HepG2 (cell line): Measurements from ENCODE around the gene GGA1. TPM values are rescaled to one million over a fixed set of nuclear protein-coding genes. Genes with fewer than 3 reads are reported as not detected.

Source experiments
- ATAC-seq: fragments of 200-7000 bp; cut with Tn5 transposase; 3 replicates; pipeline ENCODE4 v1.9.1; 2020; ENCODE audit warnings: mild to moderate bottlenecking, moderate library complexity
- BruUV-seq: library from RNA; stranded (reverse); fragments of 400-500 nt; replicated peaks from 2 replicates; lab custom pipeline; 2021; lab: Mats Ljungman, UMichigan
- CTCF ChIA-PET: fragments of 300-600 bp; formaldehyde crosslinking; extraction: SDS; loops from one replicate; lab custom pipeline; 2021; ENCODE audit warnings: low total read pairs, inconsistent platforms, low intra/inter-chr PET ratio; lab: Yijun Ruan, JAX
- POLR2A ChIA-PET: fragments of 350-600 bp; sonication (Branson Sonifier 250); formaldehyde crosslinking; loops from one replicate; lab custom pipeline; 2020; ENCODE audit warnings: antibody characterized with exemption, inconsistent platforms; lab: Yijun Ruan, JAX
- DNase-seq: peaks from one replicate; pipeline ENCODE4 v3.0.0-alpha.2; 2015; ENCODE audit warnings: low spot score
- FAIRE-seq: peaks from 3 replicates; lab custom pipeline; 2011; peaks lifted over from hg19 to GRCh38; lab: Jason Lieb, UNC
- H2AFZ ChIP-seq: one replicate; pipeline ENCODE4 v1.6.1; 2011; ENCODE audit warnings: low read length, inconsistent platforms
- H3K27ac ChIP-seq: fragments of 300-600 bp; 3 replicates; pipeline ENCODE4 v1.8.0; 2011; ENCODE audit warnings: mixed run types, mild to moderate bottlenecking, mixed read lengths, low read length, inconsistent platforms; ENCODE audit not compliant: insufficient read depth; ENCODE audit errors: extremely low read length
- H3K27me3 ChIP-seq, 2 experiments: fragments of 200-600 bp in 1 of 2; 2 replicates in 1 of 2; 3 replicates in 1 of 2; pipeline versions ENCODE4 v1.6.0 to v1.8.0; 2011; ENCODE audit warnings: low read length in 2 of 2, mild to moderate bottlenecking in 2 of 2, moderate library complexity in 2 of 2, inconsistent platforms in 1 of 2; ENCODE audit not compliant: insufficient read depth in 2 of 2, control insufficient read depth in 1 of 2
- H3K36me3 ChIP-seq, 2 experiments: fragments of 200-600 bp in 1 of 2; replicated peaks in 1 of 2; 2 replicates in 1 of 2; 3 replicates in 1 of 2; pipeline versions ENCODE4 v1.5.1 to v1.8.0; 2011; ENCODE audit warnings: low read length in 2 of 2, inconsistent platforms in 1 of 2; ENCODE audit not compliant: insufficient read depth in 2 of 2, control insufficient read depth in 1 of 2
- H3K4me1 ChIP-seq: 2 replicates; pipeline ENCODE4 v1.5.1; 2012; ENCODE audit warnings: low read length, inconsistent platforms; ENCODE audit not compliant: insufficient read depth
- H3K4me2 ChIP-seq: 2 replicates; pipeline ENCODE4 v1.6.0; 2011; ENCODE audit warnings: low read depth, low read length, inconsistent platforms
- H3K4me3 ChIP-seq, 3 experiments: fragments of 200-600 bp in 1 of 3; sonication (generic), shearing (Covaris generic) in 1 of 3; replicated peaks in 1 of 3; 2 replicates each; pipeline ENCODE4 v1.5.1; 2011 to 2016; ENCODE audit warnings: low read length in 3 of 3, inconsistent platforms in 2 of 3, low read depth in 2 of 3, mild to moderate bottlenecking in 2 of 3, control low read depth in 1 of 3, mixed read lengths in 1 of 3; ENCODE audit not compliant: insufficient read depth in 1 of 3
- H3K79me2 ChIP-seq: one replicate; pipeline ENCODE4 v1.6.1; 2011; ENCODE audit warnings: low read length, inconsistent platforms; ENCODE audit not compliant: insufficient read depth
- H3K9ac ChIP-seq: 2 replicates; pipeline ENCODE4 v1.6.0; 2011; ENCODE audit warnings: mild to moderate bottlenecking, low read depth, low read length, inconsistent platforms; ENCODE audit not compliant: insufficient read depth
- H3K9me3 ChIP-seq: 2 replicates; pipeline ENCODE4 v1.5.1; 2012; ENCODE audit warnings: mild to moderate bottlenecking, low read length
- H4K20me1 ChIP-seq: 2 replicates; pipeline ENCODE4 v1.6.0; 2011; ENCODE audit warnings: inconsistent platforms, mild to moderate bottlenecking, low read length, moderate library complexity; ENCODE audit not compliant: insufficient read depth
- FOXM1 ChIP-seq: sonication (generic); formaldehyde crosslinking; IDR thresholded peaks from 2 replicates; pipeline ENCODE4 v1.5.0; 2020; ENCODE audit warnings: missing genetic modification reagents
- GMEB1 ChIP-seq: sonication (generic); formaldehyde crosslinking; IDR thresholded peaks from 2 replicates; pipeline ENCODE4 v1.5.1; 2020; ENCODE audit warnings: missing genetic modification reagents, mild to moderate bottlenecking, borderline replicate concordance
- HNF1B ChIP-seq: sonication (generic); formaldehyde crosslinking; IDR thresholded peaks from 2 replicates; pipeline ENCODE4 v1.5.1; 2020; ENCODE audit warnings: mild to moderate bottlenecking, moderate library complexity, missing genetic modification reagents
- HNRNPL ChIP-seq: fragments of 200-400 bp; formaldehyde crosslinking; IDR thresholded peaks from 2 replicates; pipeline ENCODE4 v1.6.1; 2017; ENCODE audit warnings: mild to moderate bottlenecking, low read depth, low read length
- MAFK ChIP-seq, 2 experiments: IDR thresholded peaks in 1 of 2; conservative IDR thresholded peaks in 1 of 2; 2 replicates each; pipeline ENCODE4 v1.6.1; 2011; ENCODE audit warnings: improper control_type of control experiment in 2 of 2, low read length in 2 of 2
- NONO ChIP-seq, 2 experiments: fragments of 450-650 bp in 1 of 2; sonication (generic) in 1 of 2; formaldehyde crosslinking in 1 of 2; IDR thresholded peaks in 1 of 2; conservative IDR thresholded peaks in 1 of 2; 2 replicates each; pipeline versions ENCODE4 v1.6.1 to v1.8.0; 2017 to 2022; ENCODE audit warnings: mild to moderate bottlenecking in 1 of 2, missing genetic modification reagents in 1 of 2, moderate library complexity in 1 of 2
- NR1H2 ChIP-seq: sonication (generic); formaldehyde crosslinking; IDR thresholded peaks from 2 replicates; pipeline ENCODE4 v1.8.1; 2022; ENCODE audit warnings: low read depth, missing genetic modification reagents, borderline replicate concordance
- YEATS4 ChIP-seq: sonication (generic); formaldehyde crosslinking; IDR thresholded peaks from 2 replicates; pipeline ENCODE4 v1.4.0; 2020; ENCODE audit warnings: missing genetic modification reagents, borderline replicate concordance
- ZBTB7B ChIP-seq: sonication (generic); formaldehyde crosslinking; IDR thresholded peaks from 2 replicates; pipeline ENCODE4 v1.4.0; 2020; ENCODE audit warnings: missing genetic modification reagents
- ZNF3 ChIP-seq: IDR thresholded peaks from 2 replicates; pipeline ENCODE4 v1.7.0; 2017; ENCODE audit warnings: inconsistent platforms
- ZNF383 ChIP-seq: sonication (generic); formaldehyde crosslinking; IDR thresholded peaks from 2 replicates; pipeline ENCODE4 v1.4.0; 2020; ENCODE audit warnings: missing genetic modification reagents, mild to moderate bottlenecking, borderline replicate concordance
- ZNF501 ChIP-seq: sonication (generic); formaldehyde crosslinking; IDR thresholded peaks from 2 replicates; pipeline ENCODE4 v1.5.1; 2020; ENCODE audit warnings: mild to moderate bottlenecking, moderate library complexity, missing genetic modification reagents
- WGBS: methylation state at CpG from one replicate; pipeline ENCODE4 v1.1.6; 2017; ENCODE audit warnings: low lambda C conversion rate; 5-methylcytosine and 5-hydroxymethylcytosine counted together
- in situ Hi-C: cut with HindIII; loops from 2 replicates; pipeline ENCODE4 v1.10.0; 2017; ENCODE audit warnings: low pct_unique_long_range_greater_than_20kb; ENCODE audit not compliant: extremely low pct_ligation_motif_present
- intact Hi-C: fragments of 100-400 bp; cut with micrococcal nuclease; formaldehyde crosslinking; loops from one replicate; pipeline ENCODE4 v1.10.0; 2022; ENCODE audit not compliant: unreplicated experiment
- polyA plus RNA-seq, 8 experiments: library from polyadenylated mRNA; depleted of rRNA in 3 of 8; stranded (reverse) in 7 of 8; unstranded in 1 of 8; fragments of >200 nt; fragmentation: Illumina TruSeq in 4 of 8; extraction: Trizol in 4 of 8; gene quantifications; 2 replicates each; pipeline versions ENCODE4 v1.2.1 to v1.2.3, GENCODE V29; 2011 to 2016; ENCODE audit warnings: low read depth in 4 of 8, missing spikeins in 1 of 8, mixed read lengths in 1 of 8; ENCODE audit not compliant: insufficient read depth in 1 of 8
- total RNA-seq, 5 experiments: library from RNA; depleted of rRNA; stranded (reverse); fragments of >200 nt; fragmentation: Illumina TruSeq; extraction: Trizol; gene quantifications; 2 replicates each; pipeline ENCODE4 v1.2.3, GENCODE V29; 2016; ENCODE audit warnings: low read depth in 1 of 5
- TF ChIP-seq, protein P1 (sequence below): sonication (generic); formaldehyde crosslinking; IDR thresholded peaks from 2 replicates; pipeline ENCODE4 v1.4.0; 2020; ENCODE audit warnings: missing genetic modification reagents; ENCODE audit errors: not compliant biosample characterization
- TF ChIP-seq, protein P2 (sequence below): sonication (generic); formaldehyde crosslinking; IDR thresholded peaks from 2 replicates; pipeline ENCODE4 v1.4.0; 2020; ENCODE audit warnings: mild to moderate bottlenecking, missing genetic modification reagents
- TF ChIP-seq, protein P3 (sequence below): fragments of 450-650 bp; IDR thresholded peaks from 2 replicates; pipeline ENCODE4 v1.6.1; 2017
- TF ChIP-seq, protein P4 (sequence below): sonication (generic); formaldehyde crosslinking; IDR thresholded peaks from 2 replicates; pipeline ENCODE4 v1.8.1; 2022; ENCODE audit warnings: mild to moderate bottlenecking, missing genetic modification reagents

The GGA1 gene
- total and polyA plus RNA-seq, 2 of the 13 experiments (the other 11 are each of a cell fraction or from before 2014, with no cell fraction given), result 29.1 to 87.2 TPM

DNA sequence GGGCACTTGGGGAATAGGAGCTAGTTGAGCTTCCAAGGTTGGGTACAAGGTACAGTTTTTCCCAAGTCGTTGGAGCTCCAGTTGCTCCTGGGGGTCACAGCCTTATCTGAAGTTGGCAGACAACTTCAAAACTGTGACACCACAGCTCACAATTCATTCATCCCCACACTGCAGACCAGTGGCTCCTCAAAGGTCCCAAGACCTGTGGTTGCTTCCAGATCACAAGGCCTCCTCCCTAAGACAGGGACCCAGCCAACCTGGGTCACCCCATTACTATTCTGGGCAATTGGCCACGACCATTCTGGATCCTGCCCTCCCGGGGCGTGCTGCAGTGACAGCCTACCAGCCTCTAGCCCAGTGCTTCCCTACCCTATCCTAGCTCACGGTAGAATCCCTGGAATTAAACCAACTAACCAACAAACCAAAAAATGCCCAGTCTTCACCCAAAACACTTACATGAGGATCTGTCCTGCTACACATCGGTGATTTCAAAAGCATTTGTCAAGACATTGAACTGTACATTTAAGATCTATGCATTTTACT, 49.0 kb downstream of the GGA1 start:
- peak overlapping the region; percentile 80 for H3K27ac ChIP-seq
- intact Hi-C loops (loop anchor here (10.0 kb wide), 1 partner anchor 147 kb away; the partner anchor contains the start of gene GCAT), in situ Hi-C loops (no loop called here)
- WGBS, result 0% methylated on average over 6 of the region's 6 CpGs
- peak overlapping the region; percentile 33 for H2AFZ ChIP-seq
- H3K4me2 ChIP-seq, result peak overlapping the region; percentile 98
- DNase-seq (no peak), FAIRE-seq (no peak), ATAC-seq (peak; percentile 61)
- CTCF ChIA-PET, result no interaction called here
- peaks cover 32% of the 10 kb centered on the region for H4K20me1 ChIP-seq
- H3K4me3 ChIP-seq, result peak overlapping the region; percentile 63 to 97 (median 71)
- peaks cover 40% of the 10 kb centered on the region for H3K79me2 ChIP-seq
- H3K36me3 ChIP-seq, result peaks cover 1 to 3% of the 10 kb centered on the region in 2 experiments; a peak in 2 of 5 replicates
- H3K9ac ChIP-seq, result peak overlapping the region; percentile 82
- BruUV-seq, result TSS peak; percentile 87
- H3K27me3 ChIP-seq, result no peaks in the 10 kb centered on the region; a peak in 1 of 5 replicates
- no peaks in the 10 kb centered on the region for H3K9me3 ChIP-seq
- POLR2A ChIA-PET, result interaction anchor here (0.6 to 11.2 kb wide), 35 partner anchors 9 to 190 kb away, joined by 3 to 242 read pairs (median 5); partner anchors contain the start of genes ANKRD54, GCAT, GGA1 and LGALS1
- H3K4me1 ChIP-seq, result peaks cover 46% of the 10 kb centered on the region
- no peak for TF ChIP-seq NONO (IDR thresholded peaks at IDR 0.05)
- TF ChIP-seq NONO (CRISPR knock-in tag; conservative IDR thresholded peaks at IDR 0.05), result 0 out of 2 replicates have a peak, but pooled peaks have one; percentile 32
- 0 out of 2 replicates have a peak, but pooled peaks have one; percentile 16 for TF ChIP-seq HNF1B (CRISPR knock-in tag)
- TF ChIP-seq ZNF383 (CRISPR knock-in tag), result no peak
- TF ChIP-seq ZBTB7B (CRISPR knock-in tag), result no peak
- no peak for TF ChIP-seq ZNF3
- TF ChIP-seq HNRNPL, result no peak
- no peak for TF ChIP-seq FOXM1 (CRISPR knock-in tag)
- no peak for TF ChIP-seq ZNF501 (CRISPR knock-in tag)
- TF ChIP-seq, protein P1, sequence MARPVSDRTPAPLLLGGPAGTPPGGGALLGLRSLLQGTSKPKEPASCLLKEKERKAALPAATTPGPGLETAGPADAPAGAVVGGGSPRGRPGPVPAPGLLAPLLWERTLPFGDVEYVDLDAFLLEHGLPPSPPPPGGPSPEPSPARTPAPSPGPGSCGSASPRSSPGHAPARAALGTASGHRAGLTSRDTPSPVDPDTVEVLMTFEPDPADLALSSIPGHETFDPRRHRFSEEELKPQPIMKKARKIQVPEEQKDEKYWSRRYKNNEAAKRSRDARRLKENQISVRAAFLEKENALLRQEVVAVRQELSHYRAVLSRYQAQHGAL, result no peak
- TF ChIP-seq, protein P2, sequence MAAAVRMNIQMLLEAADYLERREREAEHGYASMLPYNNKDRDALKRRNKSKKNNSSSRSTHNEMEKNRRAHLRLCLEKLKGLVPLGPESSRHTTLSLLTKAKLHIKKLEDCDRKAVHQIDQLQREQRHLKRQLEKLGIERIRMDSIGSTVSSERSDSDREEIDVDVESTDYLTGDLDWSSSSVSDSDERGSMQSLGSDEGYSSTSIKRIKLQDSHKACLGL (CRISPR knock-in tag), result no peak
- TF ChIP-seq NR1H2 (CRISPR knock-in tag), result no peak
- no peak for TF ChIP-seq MAFK (conservative IDR thresholded peaks at IDR 0.05 in 1 of 2, IDR thresholded peaks at IDR 0.05 in 1 of 2; ENCODE audit: low read length in 2 of 2)
- TF ChIP-seq, protein P3, sequence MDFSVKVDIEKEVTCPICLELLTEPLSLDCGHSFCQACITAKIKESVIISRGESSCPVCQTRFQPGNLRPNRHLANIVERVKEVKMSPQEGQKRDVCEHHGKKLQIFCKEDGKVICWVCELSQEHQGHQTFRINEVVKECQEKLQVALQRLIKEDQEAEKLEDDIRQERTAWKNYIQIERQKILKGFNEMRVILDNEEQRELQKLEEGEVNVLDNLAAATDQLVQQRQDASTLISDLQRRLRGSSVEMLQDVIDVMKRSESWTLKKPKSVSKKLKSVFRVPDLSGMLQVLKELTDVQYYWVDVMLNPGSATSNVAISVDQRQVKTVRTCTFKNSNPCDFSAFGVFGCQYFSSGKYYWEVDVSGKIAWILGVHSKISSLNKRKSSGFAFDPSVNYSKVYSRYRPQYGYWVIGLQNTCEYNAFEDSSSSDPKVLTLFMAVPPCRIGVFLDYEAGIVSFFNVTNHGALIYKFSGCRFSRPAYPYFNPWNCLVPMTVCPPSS, result no peak
- no peak; the same call in 1 of the 2 replicates for TF ChIP-seq YEATS4 (CRISPR knock-in tag)
- TF ChIP-seq, protein P4, sequence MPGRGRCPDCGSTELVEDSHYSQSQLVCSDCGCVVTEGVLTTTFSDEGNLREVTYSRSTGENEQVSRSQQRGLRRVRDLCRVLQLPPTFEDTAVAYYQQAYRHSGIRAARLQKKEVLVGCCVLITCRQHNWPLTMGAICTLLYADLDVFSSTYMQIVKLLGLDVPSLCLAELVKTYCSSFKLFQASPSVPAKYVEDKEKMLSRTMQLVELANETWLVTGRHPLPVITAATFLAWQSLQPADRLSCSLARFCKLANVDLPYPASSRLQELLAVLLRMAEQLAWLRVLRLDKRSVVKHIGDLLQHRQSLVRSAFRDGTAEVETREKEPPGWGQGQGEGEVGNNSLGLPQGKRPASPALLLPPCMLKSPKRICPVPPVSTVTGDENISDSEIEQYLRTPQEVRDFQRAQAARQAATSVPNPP (CRISPR knock-in tag), result no peak
- TF ChIP-seq GMEB1 (CRISPR knock-in tag), result no peak
